HCT116 (cell line): ENCODE measurements around the gene CTNND2. TPM values are rescaled to one million over a fixed set of nuclear protein-coding genes. Genes with fewer than 3 reads are reported as not detected.

Source experiments
- ATAC-seq: fragments of 200-7000 bp; cut with Tn5 transposase; 2 replicates; pipeline ENCODE4 v1.9.1; 2020; ENCODE audit warnings: mild to moderate bottlenecking, moderate library complexity
- BruUV-seq: library from RNA; stranded (reverse); fragments of 400-500 nt; replicated peaks from 2 replicates; lab custom pipeline; 2021; lab: Mats Ljungman, UMichigan
- CTCF ChIA-PET: fragments of 300-600 bp; sonication (Branson Sonifier 250); formaldehyde crosslinking; loops from one replicate; lab custom pipeline; 2021; ENCODE audit warnings: antibody characterized with exemption; lab: Charles Lee
- POLR2A ChIA-PET: fragments of 300-600, 350-600 bp; sonication (Branson Sonifier 250); formaldehyde crosslinking; loops from one replicate; lab custom pipeline; 2021; ENCODE audit warnings: antibody characterized with exemption; lab: Charles Lee
- RAD21 ChIA-PET, 2 experiments: fragments of 300-600 bp; sonication (Branson Sonifier 250); formaldehyde crosslinking; loops; one replicate each; lab custom pipeline; 2023; ENCODE audit warnings: low total read pairs in 2 of 2; ENCODE audit not compliant: uncharacterized antibody in 2 of 2, unreplicated experiment in 2 of 2, low non-redundant PET in 1 of 2; lab: Charles Lee
- DNase-seq: peaks from one replicate; pipeline ENCODE4 v3.0.0-alpha.2; 2010; ENCODE audit warnings: low read depth, low spot score
- H2AFZ ChIP-seq: fragments of 200-600 bp; shearing (Covaris generic), sonication (generic); 2 replicates; pipeline ENCODE4 v1.6.1; 2017; ENCODE audit warnings: low read depth, mixed run types, mixed read lengths, antibody characterized with exemption, low read length; ENCODE audit not compliant: poor library complexity, severe bottlenecking
- H3K27ac ChIP-seq: 2 replicates; pipeline ENCODE4 v1.5.1; 2012; ENCODE audit warnings: low read depth, low read length
- H3K27me3 ChIP-seq: fragments of 200-600 bp; sonication (generic); 2 replicates; pipeline ENCODE4 v1.6.1; 2016; ENCODE audit warnings: mixed run types, low read length, mixed read lengths; ENCODE audit not compliant: insufficient read depth
- H3K36me3 ChIP-seq, 2 experiments: fragments of 200-500 bp in 1 of 2; fragments of 200-600 bp in 1 of 2; sonication (Bioruptor generic) in 1 of 2; sonication (generic) in 1 of 2; 2 replicates each; pipeline versions ENCODE4 v1.5.1 to v1.6.1; 2014 to 2016; ENCODE audit warnings: low read length in 2 of 2, inconsistent platforms in 1 of 2, mixed read lengths in 1 of 2, mixed run types in 1 of 2; ENCODE audit not compliant: insufficient read depth in 2 of 2, control insufficient read depth in 1 of 2
- H3K4me1 ChIP-seq, 2 experiments: fragments of 200-600 bp in 1 of 2; sonication (generic) in 1 of 2; 2 replicates each; pipeline versions ENCODE4 v1.5.1 to v1.6.1; 2012 to 2017; ENCODE audit warnings: low read length in 2 of 2, inconsistent platforms in 1 of 2, mild to moderate bottlenecking in 1 of 2, mixed read lengths in 1 of 2, mixed run types in 1 of 2, moderate library complexity in 1 of 2; ENCODE audit not compliant: insufficient read depth in 2 of 2, control insufficient read depth in 1 of 2
- H3K4me2 ChIP-seq: fragments of 200-600 bp; sonication (generic); 2 replicates; pipeline ENCODE4 v1.6.1; 2017; ENCODE audit warnings: mixed run types, low read length, mixed read lengths
- H3K4me3 ChIP-seq, 2 experiments: fragments of 200-600 bp in 1 of 2; sonication (generic) in 1 of 2; replicated peaks in 1 of 2; 2 replicates each; pipeline ENCODE4 v1.5.1; 2011 to 2016; ENCODE audit warnings: low read length in 2 of 2, control low read depth in 1 of 2, low read depth in 1 of 2, mild to moderate bottlenecking in 1 of 2, mixed read lengths in 1 of 2, mixed run types in 1 of 2
- H3K79me2 ChIP-seq: fragments of 200-600 bp; sonication (generic); 2 replicates; pipeline ENCODE4 v1.6.1; 2017; ENCODE audit warnings: mild to moderate bottlenecking, mixed run types, low read length, moderate library complexity, mixed read lengths; ENCODE audit not compliant: insufficient read depth
- H3K9ac ChIP-seq: fragments of 200-600 bp; sonication (generic); 2 replicates; pipeline ENCODE4 v1.6.1; 2016; ENCODE audit warnings: low read length, mixed read lengths
- H3K9me2 ChIP-seq: fragments of 200-600 bp; sonication (generic), shearing (Covaris generic); 2 replicates; pipeline ENCODE4 v1.6.1; 2017; ENCODE audit warnings: mixed run types, mild to moderate bottlenecking, moderate library complexity; ENCODE audit not compliant: insufficient read depth
- H3K9me3 ChIP-seq, 2 experiments: fragments of 200-500 bp in 1 of 2; fragments of 200-600 bp in 1 of 2; sonication (Bioruptor generic) in 1 of 2; sonication (generic) in 1 of 2; 2 replicates each; pipeline ENCODE4 v1.6.1; 2014 to 2017; ENCODE audit warnings: low read length in 2 of 2, mixed read lengths in 2 of 2, inconsistent platforms in 1 of 2, low read depth in 1 of 2, mild to moderate bottlenecking in 1 of 2, mixed run types in 1 of 2, moderate library complexity in 1 of 2; ENCODE audit not compliant: control insufficient read depth in 1 of 2, insufficient read depth in 1 of 2
- H4K20me1 ChIP-seq: fragments of 200-600 bp; sonication (generic), shearing (Covaris generic); 2 replicates; pipeline ENCODE4 v1.6.1; 2017; ENCODE audit warnings: mixed run types, mild to moderate bottlenecking, moderate library complexity; ENCODE audit not compliant: insufficient read depth
- ATF3 ChIP-seq: IDR thresholded peaks from 2 replicates; pipeline ENCODE4 v1.6.1; 2012
- CBX3 ChIP-seq: IDR thresholded peaks from 2 replicates; pipeline ENCODE4 v1.6.1; 2012; ENCODE audit warnings: low read depth
- ELF1 ChIP-seq: IDR thresholded peaks from 2 replicates; pipeline ENCODE4 v1.6.1; 2012; ENCODE audit warnings: low read depth, borderline replicate concordance
- EZH2phosphoT487 ChIP-seq: fragments of 200-600 bp; IDR thresholded peaks from 2 replicates; pipeline ENCODE4 v1.6.1; 2018; ENCODE audit warnings: antibody characterized with exemption, borderline replicate concordance
- FOSL1 ChIP-seq: IDR thresholded peaks from 2 replicates; pipeline ENCODE4 v1.6.1; 2012; ENCODE audit warnings: low read depth
- JUND ChIP-seq: IDR thresholded peaks from 2 replicates; pipeline ENCODE4 v1.6.1; 2012
- POLR2A ChIP-seq: IDR thresholded peaks from 2 replicates; pipeline ENCODE4 v1.7.0; 2011; ENCODE audit warnings: borderline replicate concordance; ENCODE audit not compliant: insufficient read depth, insufficient read length; ENCODE audit errors: extremely low read depth
- POLR2AphosphoS5 ChIP-seq: IDR thresholded peaks from 2 replicates; pipeline ENCODE4 v1.6.1; 2011; ENCODE audit warnings: mild to moderate bottlenecking, low read depth, low read length, moderate library complexity
- REST ChIP-seq: IDR thresholded peaks from 2 replicates; pipeline ENCODE4 v1.6.1; 2012; ENCODE audit warnings: low read depth
- SP1 ChIP-seq: IDR thresholded peaks from 2 replicates; pipeline ENCODE4 v1.6.1; 2012; ENCODE audit warnings: low read depth
- ZBTB33 ChIP-seq: IDR thresholded peaks from 2 replicates; pipeline ENCODE4 v1.6.1; 2011; ENCODE audit warnings: mild to moderate bottlenecking, low read length, moderate library complexity; ENCODE audit not compliant: insufficient replicate concordance; ENCODE audit errors: extremely low read depth
- ZFX ChIP-seq: fragments of 450-650 bp; IDR thresholded peaks from 2 replicates; pipeline ENCODE4 v1.6.1; 2017
- ZNF274 ChIP-seq: fragments of 200-500 bp; sonication (Bioruptor generic); IDR thresholded peaks from 2 replicates; pipeline ENCODE4 v1.6.1; 2014; ENCODE audit warnings: mild to moderate bottlenecking, low read depth, low read length, inconsistent platforms
- intact Hi-C: fragments of 100-400 bp; cut with micrococcal nuclease; formaldehyde crosslinking; loops from 2 replicates; pipeline ENCODE4 v1.10.0; 2022
- total RNA-seq: library from RNA; stranded (reverse); gene quantifications from one replicate; pipeline ENCODE4 v1.2.1, GENCODE V29; 2021; ENCODE audit not compliant: unreplicated experiment

Gene CTNND2
- total RNA-seq, 1 experiment from 2014 or later = not detected

GRCh38 chr5:11000515-11001353 is 903.5 kb downstream of the CTNND2 start:
- no peaks in the 10 kb centered on the region for H3K4me1 ChIP-seq
- CTCF ChIA-PET = interaction anchor here (1.0 to 3.5 kb wide), 2 partner anchors 11 to 13 kb away, joined by 4 to 13 read pairs; no protein-coding TSS in a partner anchor
- ATAC-seq (no peak), DNase-seq (no peak)
- H3K9ac ChIP-seq = no peak overlapping the region
- H3K27ac ChIP-seq = no peak overlapping the region
- RAD21 ChIA-PET = no interaction called here
- no peak overlapping the region for H3K4me3 ChIP-seq
- H3K9me3 ChIP-seq = no peaks in the 10 kb centered on the region
- H3K27me3 ChIP-seq = peaks cover 26% of the 10 kb centered on the region
- no peak for TF ChIP-seq EZH2phosphoT487
- no peak for TF ChIP-seq SP1
- no peak for TF ChIP-seq ATF3
- no peak for TF ChIP-seq REST
- TF ChIP-seq JUND = no peak
- no peak for TF ChIP-seq FOSL1
- no peak for TF ChIP-seq ZNF274
- no peak for TF ChIP-seq POLR2AphosphoS5
- TF ChIP-seq POLR2A = no peak
- no peak for TF ChIP-seq ZBTB33
- TF ChIP-seq ELF1 = no peak
- TF ChIP-seq ZFX = no peak
- TF ChIP-seq CBX3 = no peak
- TF ChIP-seq, all 23 proteins: peak for 0
- no peaks in the 10 kb centered on the region for H3K9me2 ChIP-seq
- BruUV-seq = no TSS peak
- H2AFZ ChIP-seq = no peak overlapping the region
- POLR2A ChIA-PET = no interaction called here
- H3K4me2 ChIP-seq = no peak overlapping the region
- intact Hi-C loops = no loop called here
- H4K20me1 ChIP-seq = no peaks in the 10 kb centered on the region
- H3K36me3 ChIP-seq = no peaks in the 10 kb centered on the region
- H3K79me2 ChIP-seq = no peaks in the 10 kb centered on the region
